Endodermal cell (in vitro differentiated cells): ENCODE measurements around the gene BCKDHB. TPM values are rescaled to one million over a fixed set of nuclear protein-coding genes. Genes with fewer than 3 reads are reported as not detected.

Source experiments
- DNase-seq: peaks from one replicate; pipeline ENCODE4 v3.0.0-alpha.2; 2017
- H3K27ac ChIP-seq: 2 replicates; pipeline ENCODE4 v1.5.1; 2013; ENCODE audit warnings: mild to moderate bottlenecking, low read depth, low read length, moderate library complexity
- H3K27me3 ChIP-seq: 2 replicates; pipeline ENCODE4 v1.6.1; 2013; ENCODE audit warnings: mild to moderate bottlenecking, low read length, moderate library complexity; ENCODE audit not compliant: insufficient read depth, control insufficient read depth, poor library complexity, severe bottlenecking
- H3K36me3 ChIP-seq: 2 replicates; pipeline ENCODE4 v1.7.0; 2013; ENCODE audit warnings: mild to moderate bottlenecking, low read length, moderate library complexity; ENCODE audit not compliant: control insufficient read depth, insufficient read depth
- H3K4me1 ChIP-seq: one replicate; pipeline ENCODE4 v1.7.0; 2013; ENCODE audit warnings: low read length; ENCODE audit not compliant: control insufficient read depth, insufficient read depth
- H3K4me3 ChIP-seq: 2 replicates; pipeline ENCODE4 v1.5.1; 2013; ENCODE audit warnings: mild to moderate bottlenecking, low read length, moderate library complexity
- H3K9ac ChIP-seq: 2 replicates; pipeline ENCODE4 v1.6.1; 2013; ENCODE audit warnings: mild to moderate bottlenecking, low read length, moderate library complexity; ENCODE audit not compliant: poor library complexity, severe bottlenecking; ENCODE audit errors: extremely low read depth
- H3K9me3 ChIP-seq: 2 replicates; pipeline ENCODE4 v1.6.1; 2013; ENCODE audit warnings: mild to moderate bottlenecking, low read length, moderate library complexity; ENCODE audit not compliant: control insufficient read depth
- H3K27ac Mint-ChIP-seq: 2 replicates; pipeline ENCODE4 v1.8.0; 2020; ENCODE audit warnings: mixed read lengths
- H3K27me3 Mint-ChIP-seq: 2 replicates; pipeline ENCODE4 v1.8.0; 2021; ENCODE audit warnings: mild to moderate bottlenecking, mixed read lengths; ENCODE audit not compliant: insufficient read depth
- H3K36me3 Mint-ChIP-seq: 2 replicates; pipeline ENCODE4 v1.8.0; 2020; ENCODE audit warnings: low read depth, mixed read lengths
- H3K4me1 Mint-ChIP-seq: 2 replicates; pipeline ENCODE4 v1.8.0; 2020; ENCODE audit warnings: mixed read lengths
- H3K4me3 Mint-ChIP-seq: 2 replicates; pipeline ENCODE4 v1.8.0; 2020; ENCODE audit warnings: mild to moderate bottlenecking, moderate library complexity, mixed read lengths
- H3K9me3 Mint-ChIP-seq: 2 replicates; pipeline ENCODE4 v1.8.0; 2020; ENCODE audit warnings: mild to moderate bottlenecking, mixed read lengths
- CTCF ChIP-seq: fragments of 200-600 bp; sonication (generic); conservative IDR thresholded peaks from 2 replicates; pipeline ENCODE4 v1.5.0; 2021; ENCODE audit warnings: antibody characterized with exemption, mild to moderate bottlenecking
- WGBS, 2 experiments: methylation state at CpG; one replicate each; pipeline versions ENCODE4 v1.1.5 to v1.1.7; 2013; ENCODE audit warnings: missing lambda C conversion rate in 2 of 2, mixed read lengths in 1 of 2; ENCODE audit not compliant: insufficient coverage in 1 of 2, insufficient read length in 1 of 2; 5-methylcytosine and 5-hydroxymethylcytosine counted together
- total RNA-seq, 2 donors: library from RNA; stranded (reverse); fragmentation: NEBNext Ultra II Directional in 1 of 2; extraction: Animal tissue kit (Norgen Biotek cat#: 25700) in 1 of 2; gene quantifications; 2 replicates in 1 of 2; 3 replicates in 1 of 2; pipeline ENCODE4 v1.2.1, GENCODE V29; 2021

BCKDHB gene
- total RNA-seq, 2 donors from 2014 or later, result 35.1 to 36.4 TPM

GRCh38 chr6:80271074-80271473 lies 164.6 kb downstream of the BCKDHB start:
- Histone ChIP-seq H3K9me3 (no peaks in the 10 kb centered on the region), H3K4me3 (no peak overlapping the region), H3K27ac (no peak overlapping the region), H3K9ac (no peak overlapping the region), H3K4me1 (no peaks in the 10 kb centered on the region), H3K27me3 (no peaks in the 10 kb centered on the region), H3K36me3 (no peaks in the 10 kb centered on the region)
- no peak for DNase-seq
- WGBS, 2 experiments, result 95% methylated on average over 2 of the region's 2 CpGs; no CpG with 5 or more reads in 1 of the 2 experiments
- no peak overlapping the region for H3K4me3 Mint-ChIP-seq
- no peaks in the 10 kb centered on the region for H3K27me3 Mint-ChIP-seq
- H3K27ac Mint-ChIP-seq, result no peak overlapping the region
- peaks cover 4% of the 10 kb centered on the region for H3K9me3 Mint-ChIP-seq
- TF ChIP-seq CTCF, result no peak
- H3K36me3 Mint-ChIP-seq, result no peaks in the 10 kb centered on the region
- no peaks in the 10 kb centered on the region for H3K4me1 Mint-ChIP-seq

- 91 to 100% methylated on average over 1 to 4 of the region's 4 CpGs for WGBS, 2 experiments
- TF ChIP-seq CTCF, result no peak
- H3K9me3 Mint-ChIP-seq, result peaks cover 4% of the 10 kb centered on the region
Measured at GRCh38 chr6:80272988-80273387, 166.5 kb downstream of the BCKDHB start.

GRCh38 chr6:80276861-80277260 lies 170.4 kb downstream of the BCKDHB start:
- H3K27ac ChIP-seq, result no peak overlapping the region
- H3K9ac ChIP-seq, result no peak overlapping the region
- H3K4me3 Mint-ChIP-seq, result no peak overlapping the region
- H3K9me3 Mint-ChIP-seq, result no peaks in the 10 kb centered on the region
- DNase-seq, result no peak
- H3K4me3 ChIP-seq, result no peak overlapping the region
- no peaks in the 10 kb centered on the region for H3K36me3 ChIP-seq
- TF ChIP-seq CTCF, result no peak
- H3K27ac Mint-ChIP-seq, result no peak overlapping the region
- no peaks in the 10 kb centered on the region for H3K4me1 Mint-ChIP-seq
- no peaks in the 10 kb centered on the region for H3K4me1 ChIP-seq
- no peaks in the 10 kb centered on the region for H3K27me3 ChIP-seq
- 94% methylated on average over 2 of the region's 2 CpGs; no CpG with 5 or more reads in 1 of the 2 experiments for WGBS, 2 experiments
- H3K9me3 ChIP-seq, result no peaks in the 10 kb centered on the region
- peaks cover 5% of the 10 kb centered on the region for H3K36me3 Mint-ChIP-seq
- no peaks in the 10 kb centered on the region for H3K27me3 Mint-ChIP-seq

More at GRCh38 chr6:80272988-80273387, 166.5 kb downstream of the BCKDHB start:
- H3K9ac ChIP-seq, result no peak overlapping the region
- no peaks in the 10 kb centered on the region for H3K36me3 ChIP-seq
- Mint-ChIP-seq H3K27ac (no peak overlapping the region), H3K4me3 (no peak overlapping the region), H3K27me3 (no peaks in the 10 kb centered on the region), H3K4me1 (no peaks in the 10 kb centered on the region), H3K36me3 (no peaks in the 10 kb centered on the region)
- no peaks in the 10 kb centered on the region for H3K27me3 ChIP-seq
- no peaks in the 10 kb centered on the region for H3K4me1 ChIP-seq
- H3K4me3 ChIP-seq, result no peak overlapping the region
- no peaks in the 10 kb centered on the region for H3K9me3 ChIP-seq
- H3K27ac ChIP-seq, result no peak overlapping the region
- no peak for DNase-seq
